ENCODE data around the gene PLA2G4B.

DNA sequence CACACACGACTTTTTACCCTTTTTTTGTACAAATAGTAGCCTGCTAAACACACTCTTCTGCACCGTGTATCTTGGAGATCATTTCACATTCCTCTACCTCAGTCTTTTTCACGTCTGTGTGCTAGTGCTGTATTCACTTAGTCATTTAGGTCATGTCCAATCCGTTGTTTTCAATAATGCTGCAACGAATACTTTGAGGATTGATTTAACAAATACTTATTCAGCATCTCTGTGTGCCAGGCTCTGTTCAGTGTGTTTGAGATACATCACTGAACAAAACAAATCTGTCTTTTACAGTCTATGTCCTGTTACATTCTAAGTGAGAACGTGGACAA, 9.9 kb upstream of the PLA2G4B start:
- TF ChIP-seq, protein P1, sequence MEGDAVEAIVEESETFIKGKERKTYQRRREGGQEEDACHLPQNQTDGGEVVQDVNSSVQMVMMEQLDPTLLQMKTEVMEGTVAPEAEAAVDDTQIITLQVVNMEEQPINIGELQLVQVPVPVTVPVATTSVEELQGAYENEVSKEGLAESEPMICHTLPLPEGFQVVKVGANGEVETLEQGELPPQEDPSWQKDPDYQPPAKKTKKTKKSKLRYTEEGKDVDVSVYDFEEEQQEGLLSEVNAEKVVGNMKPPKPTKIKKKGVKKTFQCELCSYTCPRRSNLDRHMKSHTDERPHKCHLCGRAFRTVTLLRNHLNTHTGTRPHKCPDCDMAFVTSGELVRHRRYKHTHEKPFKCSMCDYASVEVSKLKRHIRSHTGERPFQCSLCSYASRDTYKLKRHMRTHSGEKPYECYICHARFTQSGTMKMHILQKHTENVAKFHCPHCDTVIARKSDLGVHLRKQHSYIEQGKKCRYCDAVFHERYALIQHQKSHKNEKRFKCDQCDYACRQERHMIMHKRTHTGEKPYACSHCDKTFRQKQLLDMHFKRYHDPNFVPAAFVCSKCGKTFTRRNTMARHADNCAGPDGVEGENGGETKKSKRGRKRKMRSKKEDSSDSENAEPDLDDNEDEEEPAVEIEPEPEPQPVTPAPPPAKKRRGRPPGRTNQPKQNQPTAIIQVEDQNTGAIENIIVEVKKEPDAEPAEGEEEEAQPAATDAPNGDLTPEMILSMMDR (IDR thresholded peaks at IDR 0.05 in 4 of 5, conservative IDR thresholded peaks at IDR 0.05 in 1 of 5) = no peak
- no peak for TF ChIP-seq POLR2A (IDR thresholded peaks at IDR 0.05)
